Measurements from ENCODE around the gene LRRC9.
"Not testable (repeated sequence)": the region's sequence is repeated elsewhere in the genome, so short reads cannot be mapped to it uniquely, and the experiment has no call there.

The LRRC9 gene

DNA sequence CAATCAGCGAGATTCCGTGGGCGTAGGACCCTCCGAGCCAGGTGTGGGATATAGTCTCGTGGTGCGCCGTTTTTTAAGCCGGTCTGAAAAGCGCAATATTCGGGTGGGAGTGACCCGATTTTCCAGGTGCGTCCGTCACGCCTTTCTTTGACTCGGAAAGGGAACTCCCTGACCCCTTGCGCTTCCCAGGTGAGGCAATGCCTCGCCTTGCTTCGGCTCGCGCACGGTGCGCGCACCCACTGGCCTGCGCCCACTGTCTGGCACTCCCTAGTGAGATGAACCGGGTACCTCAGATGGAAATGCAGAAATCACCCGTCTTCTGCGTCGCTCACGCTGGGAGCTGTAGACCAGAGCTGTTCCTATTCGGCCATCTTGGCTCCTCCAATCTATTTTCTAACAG is 32.2 kb downstream of the LRRC9 start:
- not testable (repeated sequence) for H3K9ac ChIP-seq (ENCODE audit: low read length in 2 of 2); H3K27ac ChIP-seq (ENCODE audit: low read length); H3K36me3 ChIP-seq (ENCODE audit: control insufficient read depth in 2 of 2, insufficient read depth in 2 of 2, low read length in 2 of 2); H3K4me1 ChIP-seq (ENCODE audit: control insufficient read depth, insufficient read depth, low read length); H3K4me3 ChIP-seq (ENCODE audit: low read length in 2 of 2); H3K27me3 ChIP-seq (ENCODE audit: control insufficient read depth in 1 of 2, insufficient read depth in 2 of 2, low read length in 2 of 2); H3K9me3 ChIP-seq (ENCODE audit: control insufficient read depth in 2 of 2, low read length in 2 of 2)

DNA sequence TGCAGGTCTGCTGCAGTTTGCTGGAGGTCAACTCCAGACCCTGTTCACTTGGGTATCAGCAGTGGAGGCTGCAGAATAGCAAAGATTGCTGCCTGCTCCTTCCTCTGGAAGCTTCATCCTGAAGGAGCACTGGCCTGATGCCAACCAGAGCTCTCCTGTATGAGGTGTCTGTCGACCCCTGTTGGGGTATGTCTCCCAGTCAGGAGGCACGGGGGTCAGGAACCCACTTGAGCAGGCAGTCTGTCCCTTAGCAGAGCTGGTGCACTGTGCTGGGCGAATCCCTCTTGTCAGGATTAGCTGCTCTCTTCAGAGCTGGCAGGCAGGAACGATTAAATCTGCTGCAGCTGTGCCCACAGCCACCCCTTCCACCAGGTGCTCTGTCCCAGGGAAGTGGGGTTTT is 37.9 kb downstream of the LRRC9 start:
- H3K36me3 ChIP-seq (ENCODE audit: control insufficient read depth in 2 of 2, insufficient read depth in 2 of 2, low read length in 2 of 2); H3K4me3 ChIP-seq (ENCODE audit: low read length in 2 of 2); H3K9ac ChIP-seq (ENCODE audit: low read length in 2 of 2); H3K4me1 ChIP-seq (ENCODE audit: control insufficient read depth, insufficient read depth, low read length); H3K27me3 ChIP-seq (ENCODE audit: control insufficient read depth in 1 of 2, insufficient read depth in 2 of 2, low read length in 2 of 2); H3K27ac ChIP-seq (ENCODE audit: low read length); H3K9me3 ChIP-seq (ENCODE audit: control insufficient read depth in 2 of 2, low read length in 2 of 2): not testable (repeated sequence)

GRCh38 chr14:59959668-59960067 is 39.7 kb downstream of the LRRC9 start:
- peaks cover 0 to 3% of the 10 kb centered on the region in 2 donors for H3K9me3 ChIP-seq (ENCODE audit: control insufficient read depth in 2 of 2, low read length in 2 of 2)
- no peaks in the 10 kb centered on the region for H3K36me3 ChIP-seq (ENCODE audit: control insufficient read depth in 2 of 2, insufficient read depth in 2 of 2, low read length in 2 of 2)
- H3K4me1 ChIP-seq (ENCODE audit: control insufficient read depth, insufficient read depth, low read length), result no peaks in the 10 kb centered on the region
- H3K9ac ChIP-seq (ENCODE audit: low read length in 2 of 2), result no peak overlapping the region
- H3K27ac ChIP-seq (ENCODE audit: low read length), result no peak overlapping the region
- H3K4me3 ChIP-seq (ENCODE audit: low read length in 2 of 2), result no peak overlapping the region
- no peaks in the 10 kb centered on the region for H3K27me3 ChIP-seq (ENCODE audit: control insufficient read depth in 1 of 2, insufficient read depth in 2 of 2, low read length in 2 of 2)

DNA sequence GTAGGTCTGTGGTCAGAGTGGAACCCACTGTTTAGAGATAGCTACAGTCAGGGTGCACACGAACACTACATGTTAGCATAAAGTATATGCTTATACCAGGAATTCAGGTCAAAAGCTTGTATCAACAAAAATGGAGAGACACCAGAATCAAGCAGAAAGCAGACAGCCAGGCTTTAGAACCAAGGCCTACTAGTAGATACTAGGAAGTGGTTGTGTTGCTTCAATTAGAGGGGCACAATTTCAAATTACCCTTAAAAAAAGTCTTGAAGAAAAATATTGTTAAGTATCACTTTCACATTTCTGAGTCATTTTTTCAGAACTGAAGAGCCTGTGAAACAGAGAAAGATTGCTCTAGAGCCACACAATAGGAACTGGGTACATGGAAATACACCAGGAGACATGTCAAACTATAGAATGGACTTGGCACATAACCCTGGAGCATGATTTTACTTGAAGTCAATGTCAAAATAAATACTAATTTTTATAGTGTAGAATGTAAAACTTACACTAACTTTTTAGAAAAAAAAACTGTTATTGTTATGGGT is 41.6 kb downstream of the LRRC9 start:
- Histone ChIP-seq H3K9ac (ENCODE audit: low read length in 2 of 2) (no peak overlapping the region), H3K9me3 (ENCODE audit: control insufficient read depth in 2 of 2, low read length in 2 of 2) (no peaks in the 10 kb centered on the region), H3K36me3 (ENCODE audit: control insufficient read depth in 2 of 2, insufficient read depth in 2 of 2, low read length in 2 of 2) (no peaks in the 10 kb centered on the region), H3K4me1 (ENCODE audit: control insufficient read depth, insufficient read depth, low read length) (no peaks in the 10 kb centered on the region), H3K27ac (ENCODE audit: low read length) (no peak overlapping the region), H3K27me3 (ENCODE audit: control insufficient read depth in 1 of 2, insufficient read depth in 2 of 2, low read length in 2 of 2) (no peaks in the 10 kb centered on the region), H3K4me3 (ENCODE audit: low read length in 2 of 2) (no peak overlapping the region)

GRCh38 chr14:59964251-59965007 is 44.5 kb downstream of the LRRC9 start:
- no peak overlapping the region for H3K9ac ChIP-seq (ENCODE audit: low read length in 2 of 2)
- H3K4me1 ChIP-seq (ENCODE audit: control insufficient read depth, insufficient read depth, low read length), result no peaks in the 10 kb centered on the region
- H3K27me3 ChIP-seq (ENCODE audit: control insufficient read depth in 1 of 2, insufficient read depth in 2 of 2, low read length in 2 of 2), result no peaks in the 10 kb centered on the region
- no peaks in the 10 kb centered on the region for H3K9me3 ChIP-seq (ENCODE audit: control insufficient read depth in 2 of 2, low read length in 2 of 2)
- H3K27ac ChIP-seq (ENCODE audit: low read length), result no peak overlapping the region
- no peak overlapping the region for H3K4me3 ChIP-seq (ENCODE audit: low read length in 2 of 2)
- H3K36me3 ChIP-seq (ENCODE audit: control insufficient read depth in 2 of 2, insufficient read depth in 2 of 2, low read length in 2 of 2), result no peaks in the 10 kb centered on the region

DNA sequence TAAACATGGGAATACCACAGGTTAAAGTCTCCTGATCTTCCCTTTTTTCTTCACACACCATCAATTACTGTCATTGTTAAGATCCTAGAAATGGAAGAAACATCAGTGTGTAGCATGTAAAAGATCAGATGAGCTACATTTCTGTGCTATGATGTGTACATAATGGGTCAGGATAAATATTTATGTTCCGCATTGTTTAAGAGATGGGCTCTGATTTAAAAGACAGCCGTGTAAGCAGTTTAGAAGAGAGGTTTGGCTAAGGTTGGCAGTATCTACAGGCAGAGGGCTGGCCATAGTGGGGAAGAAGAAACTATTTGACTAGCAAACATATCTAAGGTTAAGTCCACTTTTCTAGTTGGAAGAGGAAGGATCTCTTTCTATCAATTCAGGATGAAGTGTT is 49.4 kb downstream of the LRRC9 start:
- H3K36me3 ChIP-seq (ENCODE audit: control insufficient read depth in 2 of 2, insufficient read depth in 2 of 2, low read length in 2 of 2), result no peaks in the 10 kb centered on the region
- H3K9me3 ChIP-seq (ENCODE audit: control insufficient read depth in 2 of 2, low read length in 2 of 2), result no peaks in the 10 kb centered on the region
- no peak overlapping the region for H3K27ac ChIP-seq (ENCODE audit: low read length)

DNA sequence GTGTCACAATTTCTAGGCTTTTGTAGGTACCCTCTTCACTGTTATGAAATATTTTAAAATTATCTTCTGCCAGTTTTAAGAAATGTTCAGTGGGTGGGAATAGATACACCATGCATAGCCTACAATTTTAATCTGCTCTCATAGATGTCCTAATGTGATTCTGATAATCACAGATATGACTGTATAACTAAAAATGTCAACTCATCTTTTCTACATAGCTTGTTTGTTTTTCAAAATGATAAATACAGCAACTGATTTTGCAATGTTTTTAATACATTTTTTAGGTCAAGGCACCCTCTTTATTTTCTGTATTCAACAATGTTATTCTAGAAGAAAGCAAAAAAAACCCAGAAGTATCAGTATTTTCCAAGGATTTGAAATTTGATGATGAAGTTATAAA is 61.6 kb downstream of the LRRC9 start:
- no peaks in the 10 kb centered on the region for H3K4me1 ChIP-seq (ENCODE audit: control insufficient read depth, insufficient read depth, low read length)
- H3K9me3 ChIP-seq (ENCODE audit: control insufficient read depth in 2 of 2, low read length in 2 of 2), result no peaks in the 10 kb centered on the region
- no peak overlapping the region for H3K4me3 ChIP-seq (ENCODE audit: low read length in 2 of 2)
- H3K36me3 ChIP-seq (ENCODE audit: control insufficient read depth in 2 of 2, insufficient read depth in 2 of 2, low read length in 2 of 2), result no peaks in the 10 kb centered on the region
- no peaks in the 10 kb centered on the region for H3K27me3 ChIP-seq (ENCODE audit: control insufficient read depth in 1 of 2, insufficient read depth in 2 of 2, low read length in 2 of 2)
- H3K9ac ChIP-seq (ENCODE audit: low read length in 2 of 2), result no peak overlapping the region
- H3K27ac ChIP-seq (ENCODE audit: low read length), result no peak overlapping the region

More for the DNA sequence above, 49.4 kb downstream of the LRRC9 start:
- Histone ChIP-seq H3K9ac (ENCODE audit: low read length in 2 of 2) (no peak overlapping the region), H3K4me1 (ENCODE audit: control insufficient read depth, insufficient read depth, low read length) (no peaks in the 10 kb centered on the region), H3K4me3 (ENCODE audit: low read length in 2 of 2) (no peak overlapping the region), H3K27me3 (ENCODE audit: control insufficient read depth in 1 of 2, insufficient read depth in 2 of 2, low read length in 2 of 2) (no peaks in the 10 kb centered on the region)

GRCh38 chr14:59983048-59983447 is 63.1 kb downstream of the LRRC9 start:
- Histone ChIP-seq H3K9ac (ENCODE audit: low read length in 2 of 2) (no peak overlapping the region), H3K27ac (ENCODE audit: low read length) (no peak overlapping the region), H3K27me3 (ENCODE audit: control insufficient read depth in 1 of 2, insufficient read depth in 2 of 2, low read length in 2 of 2) (no peaks in the 10 kb centered on the region), H3K9me3 (ENCODE audit: control insufficient read depth in 2 of 2, low read length in 2 of 2) (no peaks in the 10 kb centered on the region), H3K4me3 (ENCODE audit: low read length in 2 of 2) (no peak overlapping the region), H3K4me1 (ENCODE audit: control insufficient read depth, insufficient read depth, low read length) (no peaks in the 10 kb centered on the region), H3K36me3 (ENCODE audit: control insufficient read depth in 2 of 2, insufficient read depth in 2 of 2, low read length in 2 of 2) (no peaks in the 10 kb centered on the region)

GRCh38 chr14:59986556-59987059 is 66.7 kb downstream of the LRRC9 start:
- no peak overlapping the region for H3K9ac ChIP-seq (ENCODE audit: low read length in 2 of 2)
- no peaks in the 10 kb centered on the region for H3K36me3 ChIP-seq (ENCODE audit: control insufficient read depth in 2 of 2, insufficient read depth in 2 of 2, low read length in 2 of 2)
- H3K4me1 ChIP-seq (ENCODE audit: control insufficient read depth, insufficient read depth, low read length), result no peaks in the 10 kb centered on the region
- H3K4me3 ChIP-seq (ENCODE audit: low read length in 2 of 2), result no peak overlapping the region
- no peaks in the 10 kb centered on the region for H3K27me3 ChIP-seq (ENCODE audit: control insufficient read depth in 1 of 2, insufficient read depth in 2 of 2, low read length in 2 of 2)
- no peak overlapping the region for H3K27ac ChIP-seq (ENCODE audit: low read length)
- peaks cover 0 to 2% of the 10 kb centered on the region in 2 donors for H3K9me3 ChIP-seq (ENCODE audit: control insufficient read depth in 2 of 2, low read length in 2 of 2)

GRCh38 chr14:59997449-59997848 is 77.5 kb downstream of the LRRC9 start:
- H3K4me3 ChIP-seq (ENCODE audit: low read length in 2 of 2), result no peak overlapping the region
- no peak overlapping the region for H3K9ac ChIP-seq (ENCODE audit: low read length in 2 of 2)
- H3K27me3 ChIP-seq (ENCODE audit: control insufficient read depth in 1 of 2, insufficient read depth in 2 of 2, low read length in 2 of 2), result no peaks in the 10 kb centered on the region
- H3K27ac ChIP-seq (ENCODE audit: low read length), result no peak overlapping the region
- no peaks in the 10 kb centered on the region for H3K4me1 ChIP-seq (ENCODE audit: control insufficient read depth, insufficient read depth, low read length)
- H3K36me3 ChIP-seq (ENCODE audit: control insufficient read depth in 2 of 2, insufficient read depth in 2 of 2, low read length in 2 of 2), result no peaks in the 10 kb centered on the region
- H3K9me3 ChIP-seq (ENCODE audit: control insufficient read depth in 2 of 2, low read length in 2 of 2), result no peaks in the 10 kb centered on the region

- no peak overlapping the region for H3K9ac ChIP-seq (ENCODE audit: low read length in 2 of 2)
- H3K27me3 ChIP-seq (ENCODE audit: control insufficient read depth in 1 of 2, insufficient read depth in 2 of 2, low read length in 2 of 2), result no peaks in the 10 kb centered on the region
- H3K9me3 ChIP-seq (ENCODE audit: control insufficient read depth in 2 of 2, low read length in 2 of 2), result no peaks in the 10 kb centered on the region
- H3K27ac ChIP-seq (ENCODE audit: low read length), result no peak overlapping the region
- H3K4me3 ChIP-seq (ENCODE audit: low read length in 2 of 2), result no peak overlapping the region
- no peaks in the 10 kb centered on the region for H3K4me1 ChIP-seq (ENCODE audit: control insufficient read depth, insufficient read depth, low read length)
- no peaks in the 10 kb centered on the region for H3K36me3 ChIP-seq (ENCODE audit: control insufficient read depth in 2 of 2, insufficient read depth in 2 of 2, low read length in 2 of 2)
These were observed 78.0 kb downstream of the LRRC9 start for GRCh38 chr14:59997966-59998365.
